HG03025 (cell line): ENCODE results near the gene SNRPA1.

ENCODE experiments used
- ATAC-seq: cut with Tn5 transposase; IDR thresholded peaks from one replicate; pipeline ENCODE4 v1.9.1; 2021; ENCODE audit warnings: mild to moderate bottlenecking, moderate library complexity; ENCODE audit not compliant: unreplicated experiment, low FRiP score

Gene SNRPA1

GRCh38 chr15:101320501-101321052 is 25.5 kb upstream of the SNRPA1 start:
- ATAC-seq, result no peak

GRCh38 chr15:101318839-101319238 is 23.8 kb upstream of the SNRPA1 start:
- ATAC-seq, result no peak

GRCh38 chr15:101318147-101318819 is 23.2 kb upstream of the SNRPA1 start:
- ATAC-seq, result no peak

- ATAC-seq, result no peak
Observed at GRCh38 chr15:101317336-101317872, 22.4 kb upstream of the SNRPA1 start.

GRCh38 chr15:101316529-101316928 is 21.5 kb upstream of the SNRPA1 start:
- no peak for ATAC-seq

- no peak for ATAC-seq
Observed at GRCh38 chr15:101315736-101316135, 20.7 kb upstream of the SNRPA1 start.

- no peak for ATAC-seq
Observed at GRCh38 chr15:101314336-101315125, 19.5 kb upstream of the SNRPA1 start.

- no peak for ATAC-seq
Observed at GRCh38 chr15:101313041-101313761, 18.2 kb upstream of the SNRPA1 start.

- no peak for ATAC-seq
Observed at GRCh38 chr15:101310508-101310907, 15.5 kb upstream of the SNRPA1 start.

- ATAC-seq, result no peak
Observed at GRCh38 chr15:101310161-101310480, 15.1 kb upstream of the SNRPA1 start.

GRCh38 chr15:101309436-101310160 is 14.6 kb upstream of the SNRPA1 start:
- ATAC-seq, result no peak

GRCh38 chr15:101308604-101309435 is 13.8 kb upstream of the SNRPA1 start:
- no peak for ATAC-seq

- ATAC-seq, result no peak
Observed at GRCh38 chr15:101307897-101308603, 13.0 kb upstream of the SNRPA1 start.

GRCh38 chr15:101307048-101307896 is 12.2 kb upstream of the SNRPA1 start:
- no peak for ATAC-seq

GRCh38 chr15:101306341-101307047 is 11.4 kb upstream of the SNRPA1 start:
- no peak for ATAC-seq

- no peak for ATAC-seq
Observed at GRCh38 chr15:101305820-101306255, 10.8 kb upstream of the SNRPA1 start.

GRCh38 chr15:101303408-101303807 is 8.4 kb upstream of the SNRPA1 start:
- no peak for ATAC-seq
